HG03342 (cell line): Measurements from ENCODE around the gene EPGN.

Source experiments
- ATAC-seq: cut with Tn5 transposase; IDR thresholded peaks from one replicate; pipeline ENCODE4 v1.9.1; 2021; ENCODE audit warnings: mild to moderate bottlenecking, moderate library complexity; ENCODE audit not compliant: unreplicated experiment

The EPGN gene

GRCh38 chr4:74309223-74309622 is 953 bp downstream of the EPGN start:
- ATAC-seq, result no peak

GRCh38 chr4:74311696-74312313 is 3.5 kb downstream of the EPGN start:
- peak; percentile 54 for ATAC-seq

GRCh38 chr4:74314329-74314728 is 6.1 kb downstream of the EPGN start:
- ATAC-seq, result no peak

- no peak for ATAC-seq
These were observed 6.7 kb downstream of the EPGN start for GRCh38 chr4:74314944-74315343.

GRCh38 chr4:74315376-74315775 is 7.1 kb downstream of the EPGN start:
- ATAC-seq, result no peak

GRCh38 chr4:74316397-74316796 is 8.1 kb downstream of the EPGN start:
- ATAC-seq, result no peak

- no peak for ATAC-seq
These were observed 9.5 kb downstream of the EPGN start for GRCh38 chr4:74317616-74318246.

GRCh38 chr4:74318276-74318675 is 10.0 kb downstream of the EPGN start:
- ATAC-seq, result no peak

- no peak for ATAC-seq
These were observed 11.2 kb downstream of the EPGN start for GRCh38 chr4:74319470-74319869.

- peak; percentile 83 for ATAC-seq
These were observed 12.4 kb downstream of the EPGN start for GRCh38 chr4:74320559-74321118.

GRCh38 chr4:74322301-74322700 is 14.0 kb downstream of the EPGN start:
- ATAC-seq, result no peak

- no peak for ATAC-seq
These were observed 15.4 kb downstream of the EPGN start for GRCh38 chr4:74323663-74324062.

- ATAC-seq, result no peak
These were observed 16.0 kb downstream of the EPGN start for GRCh38 chr4:74324262-74324661.

- no peak for ATAC-seq
These were observed 17.6 kb downstream of the EPGN start for GRCh38 chr4:74325886-74326285.

GRCh38 chr4:74327762-74328161 is 19.5 kb downstream of the EPGN start:
- ATAC-seq, result no peak

- ATAC-seq, result no peak
These were observed 20.2 kb downstream of the EPGN start for GRCh38 chr4:74328501-74328900.

- no peak for ATAC-seq
These were observed 21.0 kb downstream of the EPGN start for GRCh38 chr4:74329307-74329706.

- no peak for ATAC-seq
These were observed 22.1 kb downstream of the EPGN start for GRCh38 chr4:74330295-74330750.

GRCh38 chr4:74331252-74331651 is 23.0 kb downstream of the EPGN start:
- no peak for ATAC-seq

- no peak for ATAC-seq
These were observed 23.7 kb downstream of the EPGN start for GRCh38 chr4:74331944-74332343.

GRCh38 chr4:74334636-74335035 is 26.4 kb downstream of the EPGN start:
- ATAC-seq, result no peak

GRCh38 chr4:74335341-74336021 is 27.2 kb downstream of the EPGN start:
- ATAC-seq, result peak; percentile 78
